Motor neuron (in vitro differentiated cells): ENCODE measurements around the gene RPL36A. TPM values are rescaled to one million over a fixed set of nuclear protein-coding genes. Genes with fewer than 3 reads are reported as not detected.

Source experiments
- ATAC-seq, 8 experiments: fragments of 200-7000 bp; cut with Tn5 transposase; replicated peaks in 6 of 8; 2 replicates each; pipeline ENCODE4 v1.8.0; 2021; ENCODE audit warnings: mild to moderate bottlenecking in 8 of 8, moderate library complexity in 8 of 8
- H3K27ac ChIP-seq, 2 donors: fragments of 250-450 bp; sonication (Bioruptor Pico); 2 replicates each; pipeline ENCODE4 v1.9.0; 2021; ENCODE audit warnings: antibody characterized with exemption in 2 of 2, mild to moderate bottlenecking in 2 of 2, moderate library complexity in 1 of 2
- H3K4me1 ChIP-seq, 2 donors: fragments of 250-450 bp; sonication (Bioruptor Pico); replicated peaks in 1 of 2; 2 replicates each; pipeline ENCODE4 v1.6.1; 2021; ENCODE audit warnings: antibody characterized with exemption in 2 of 2, mild to moderate bottlenecking in 2 of 2, moderate library complexity in 1 of 2
- H3K4me3 ChIP-seq, 5 donors: fragments of 250-450 bp; sonication (Bioruptor Pico); 2 replicates each; pipeline ENCODE4 v1.9.0; 2021; ENCODE audit warnings: antibody characterized with exemption in 5 of 5, mild to moderate bottlenecking in 5 of 5, moderate library complexity in 4 of 5
- WGBS, 10 experiments: fragments of 450-650 bp; shearing (Covaris generic); methylation state at CpG; one replicate each; pipeline ENCODE4 v1.0.0; 2022; 5-methylcytosine and 5-hydroxymethylcytosine counted together
- in situ Hi-C, 9 experiments: fragments of 400-800 bp; cut with MboI; loops; one replicate each; pipeline ENCODE4 v1.15.0; 2021; ENCODE audit warnings: low sequenced_read_pairs in 9 of 9, low pct_unique_long_range_greater_than_20kb in 2 of 9; ENCODE audit not compliant: unreplicated experiment in 9 of 9
- total RNA-seq, 8 experiments: library from RNA; unstranded; fragments of 300-600 nt; gene quantifications; 2 replicates each; pipeline versions ENCODE4 v1.2.3 to v1.2.4, GENCODE V29; 2022

RPL36A gene
- 1,000 to 10,000 TPM; 2,585 to 5,365 (median 3,457) TPM for total RNA-seq

GRCh38 chrX:101390664-101391525 lies at the start of gene RPL36A:
RPL36A (plus strand) TSS chrX:101391011; CDS start chrX:101391044, 33 bp downstream.
- H3K4me3 ChIP-seq, result peak within 1 kb of the TSS; percentile 48 to 92 (median 84)
- 0 to 16% (median 1%) methylated on average over 1 to 15 of the region's 47 CpGs; no CpG with 5 or more reads in 6 of the 10 experiments for WGBS, 10 experiments
- in situ Hi-C loops, result no loop called here
- peak within 1 kb of the TSS; percentile 75 to 81 for H3K27ac ChIP-seq
- ATAC-seq, result peak; percentile 91 to 100 (median 100)
- peaks cover 0 to 8% of the 10 kb centered on the region in 2 donors for H3K4me1 ChIP-seq

- WGBS, 10 experiments, result 0 to 18% (median 2%) methylated on average over 1 to 10 of the region's 14 CpGs; no CpG with 5 or more reads in 6 of the 10 experiments
- Histone ChIP-seq H3K27ac (peak overlapping the region in 1 of 2 donors; percentile 46), H3K4me3 (peak overlapping the region; percentile 69 to 99 (median 94)), H3K4me1 (peaks cover 0 to 2% of the 10 kb centered on the region in 2 donors)
- in situ Hi-C loops, result no loop called here
- peak; percentile 13 to 32 (median 22) for ATAC-seq
Measured at GRCh38 chrX:101347859-101348451, 42.9 kb upstream of the RPL36A start.

- in situ Hi-C loops, result no loop called here
Measured at GRCh38 chrX:101348452-101349192, 42.2 kb upstream of the RPL36A start, which contains the start of gene TIMM8A. TIMM8A (minus strand) TSS chrX:101348742; CDS start chrX:101348664, 78 bp downstream.

GRCh38 chrX:101349193-101349562 lies 41.6 kb upstream of the RPL36A start:
- WGBS, 10 experiments, result 31 to 40% methylated on average over 3 to 4 of the region's 4 CpGs; no CpG with 5 or more reads in 8 of the 10 experiments
- Histone ChIP-seq H3K27ac (no peak overlapping the region), H3K4me3 (peak overlapping the region; percentile 69 to 99 (median 94)), H3K4me1 (peaks cover 0 to 2% of the 10 kb centered on the region in 2 donors)
- no peak for ATAC-seq
- in situ Hi-C loops, result no loop called here

More at GRCh38 chrX:101348452-101349192, 42.2 kb upstream of the RPL36A start, which contains the start of gene TIMM8A:
- peak within 1 kb of the TSS; percentile 69 to 99 (median 94) for H3K4me3 ChIP-seq
- H3K27ac ChIP-seq, result peak within 1 kb of the TSS in 1 of 2 donors; percentile 46
- peak; percentile 91 to 99 (median 99) for ATAC-seq
- H3K4me1 ChIP-seq, result peaks cover 0 to 2% of the 10 kb centered on the region in 2 donors
- WGBS, 10 experiments, result 0 to 27% (median 14%) methylated on average over 1 to 22 of the region's 55 CpGs; no CpG with 5 or more reads in 7 of the 10 experiments

- Histone ChIP-seq H3K4me3 (no peak overlapping the region), H3K27ac (no peak overlapping the region), H3K4me1 (no peaks in the 10 kb centered on the region)
- whole genome bisulfite sequencing, 10 experiments, result 0 to 39% (median 20%) methylated on average over 1 to 5 of the region's 5 CpGs; no CpG with 5 or more reads in 5 of the 10 experiments
- in situ Hi-C loops, result no loop called here
- peak in 3 of 8 experiments; percentile 52 to 67 (median 66) for ATAC-seq
Measured at GRCh38 chrX:101357166-101357795, 33.5 kb upstream of the RPL36A start.

GRCh38 chrX:101359966-101360365 lies 30.8 kb upstream of the RPL36A start:
- Histone ChIP-seq H3K4me3 (no peak overlapping the region), H3K4me1 (no peaks in the 10 kb centered on the region), H3K27ac (no peak overlapping the region)
- no CpG with 5 or more reads among the region's 1 CpG for WGBS, 10 experiments
- in situ Hi-C loops, result no loop called here
- ATAC-seq, result peak in 2 of 8 experiments; percentile 25 to 43

GRCh38 chrX:101360390-101360789 lies 30.4 kb upstream of the RPL36A start:
- 13 to 80% (median 38%) methylated on average over 1 to 4 of the region's 7 CpGs; no CpG with 5 or more reads in 6 of the 10 experiments for WGBS, 10 experiments
- in situ Hi-C loops, result no loop called here
- Histone ChIP-seq H3K4me3 (no peak overlapping the region), H3K27ac (no peak overlapping the region), H3K4me1 (no peaks in the 10 kb centered on the region)
- peak in 3 of 8 experiments; percentile 77 to 87 (median 82) for ATAC-seq

GRCh38 chrX:101362116-101362515 lies 28.7 kb upstream of the RPL36A start:
- Histone ChIP-seq H3K4me1 (no peaks in the 10 kb centered on the region), H3K4me3 (no peak overlapping the region), H3K27ac (no peak overlapping the region)
- no peak for ATAC-seq
- 46% methylated on average over 3 of the region's 3 CpGs; no CpG with 5 or more reads in 9 of the 10 experiments for WGBS, 10 experiments
- in situ Hi-C loops, result no loop called here

- no peaks in the 10 kb centered on the region for H3K4me1 ChIP-seq
- no peak for ATAC-seq
- in situ Hi-C loops, result no loop called here
- H3K4me3 ChIP-seq, result no peak overlapping the region
- H3K27ac ChIP-seq, result no peak overlapping the region
Measured at GRCh38 chrX:101362757-101363156, 28.1 kb upstream of the RPL36A start.

GRCh38 chrX:101365301-101365795 lies 25.5 kb upstream of the RPL36A start:
- H3K4me3 ChIP-seq, result no peak overlapping the region
- peak in 3 of 8 experiments; percentile 56 to 82 (median 75) for ATAC-seq
- in situ Hi-C loops, result no loop called here
- H3K27ac ChIP-seq, result no peak overlapping the region
- WGBS, 10 experiments, result 17% methylated on average over 1 of the region's 1 CpG; no CpG with 5 or more reads in 9 of the 10 experiments
- no peaks in the 10 kb centered on the region for H3K4me1 ChIP-seq

GRCh38 chrX:101368800-101369199 lies 22.0 kb upstream of the RPL36A start:
- ATAC-seq, result no peak
- Histone ChIP-seq H3K27ac (no peak overlapping the region), H3K4me1 (no peaks in the 10 kb centered on the region), H3K4me3 (no peak overlapping the region)
- in situ Hi-C loops, result no loop called here

GRCh38 chrX:101369687-101370086 lies 21.1 kb upstream of the RPL36A start:
- no peak for ATAC-seq
- 17 to 96% (median 46%) methylated on average over 1 to 6 of the region's 6 CpGs; no CpG with 5 or more reads in 2 of the 10 experiments for WGBS, 10 experiments
- no peak overlapping the region for H3K4me3 ChIP-seq
- H3K27ac ChIP-seq, result no peak overlapping the region
- no peaks in the 10 kb centered on the region for H3K4me1 ChIP-seq
- in situ Hi-C loops, result no loop called here
